SK-N-SH (cell line): ENCODE measurements around the gene CHRNG. TPM values are rescaled to one million over a fixed set of nuclear protein-coding genes. Genes with fewer than 3 reads are reported as not detected.

Experiments used
- CTCF ChIA-PET: fragments of 300-600, 350-600 bp; formaldehyde crosslinking; extraction: SDS; loops from one replicate; lab custom pipeline; 2021; lab: Yijun Ruan, JAX
- POLR2A ChIA-PET: fragments of 350-600 bp; sonication (Branson Sonifier 250); formaldehyde crosslinking; extraction: SDS; loops from one replicate; lab custom pipeline; 2020; ENCODE audit warnings: antibody characterized with exemption, inconsistent platforms; lab: Yijun Ruan, JAX
- DNase-seq: peaks from one replicate; pipeline ENCODE4 v3.0.0; 2012
- H2AFZ ChIP-seq: fragments of 200-600 bp; sonication (generic); 2 replicates; pipeline ENCODE4 v1.8.1; 2016; ENCODE audit warnings: antibody characterized with exemption, mild to moderate bottlenecking, low read depth
- H3F3A ChIP-seq: fragments of 200-600 bp; sonication (generic); replicated peaks from 2 replicates; pipeline ENCODE3; 2016; ENCODE audit warnings: antibody characterized with exemption, mild to moderate bottlenecking; ENCODE audit not compliant: insufficient read depth
- H3K27ac ChIP-seq, 2 experiments: fragments of 200-500 bp in 1 of 2; fragments of 200-600 bp in 1 of 2; sonication (Bioruptor generic) in 1 of 2; sonication (generic), shearing (Covaris generic) in 1 of 2; 2 replicates each; pipeline versions ENCODE4 v1.5.1 to v1.6.1; 2014 to 2016; ENCODE audit warnings: low read depth in 2 of 2, inconsistent platforms in 1 of 2, low read length in 1 of 2, mild to moderate bottlenecking in 1 of 2, mixed read lengths in 1 of 2
- H3K27me3 ChIP-seq: fragments of 200-600 bp; sonication (generic), shearing (Covaris generic); 2 replicates; pipeline ENCODE4 v1.6.1; 2016; ENCODE audit warnings: mixed run types; ENCODE audit not compliant: insufficient read depth
- H3K36me3 ChIP-seq, 2 experiments: fragments of 200-500 bp in 1 of 2; fragments of 200-600 bp in 1 of 2; sonication (Bioruptor generic) in 1 of 2; sonication (generic) in 1 of 2; replicated peaks in 1 of 2; 2 replicates each; pipeline versions ENCODE3 to v1.5.1; 2014 to 2016; ENCODE audit warnings: low read length in 1 of 2, mild to moderate bottlenecking in 1 of 2; ENCODE audit not compliant: insufficient read depth in 2 of 2, control insufficient read depth in 1 of 2
- H3K4me1 ChIP-seq, 2 experiments: fragments of 200-500 bp in 1 of 2; fragments of 200-600 bp in 1 of 2; sonication (Bioruptor generic) in 1 of 2; sonication (generic), shearing (Covaris generic) in 1 of 2; 2 replicates each; pipeline versions ENCODE4 v1.5.1 to v1.6.1; 2014 to 2016; ENCODE audit warnings: low read depth in 1 of 2, low read length in 1 of 2, mixed run types in 1 of 2; ENCODE audit not compliant: insufficient read depth in 2 of 2, control insufficient read depth in 1 of 2
- H3K4me2 ChIP-seq: fragments of 200-600 bp; sonication (generic), shearing (Covaris generic); 2 replicates; pipeline ENCODE4 v1.6.1; 2017; ENCODE audit warnings: mixed run types
- H3K4me3 ChIP-seq, 2 experiments: fragments of 200-500 bp in 1 of 2; fragments of 200-600 bp in 1 of 2; sonication (Bioruptor generic) in 1 of 2; sonication (generic), shearing (Covaris generic) in 1 of 2; 2 replicates each; pipeline versions ENCODE4 v1.5.1 to v1.8.1; 2014 to 2016; ENCODE audit warnings: low read depth in 2 of 2, inconsistent platforms in 1 of 2, low read length in 1 of 2, mild to moderate bottlenecking in 1 of 2, mixed read lengths in 1 of 2, moderate library complexity in 1 of 2
- H3K79me2 ChIP-seq: fragments of 200-600 bp; sonication (generic); 2 replicates; pipeline ENCODE4 v1.8.1; 2017; ENCODE audit warnings: mild to moderate bottlenecking; ENCODE audit not compliant: insufficient read depth
- H3K9ac ChIP-seq: fragments of 200-600 bp; sonication (generic); 2 replicates; pipeline ENCODE4 v1.6.1; 2017; ENCODE audit warnings: mixed run types
- H3K9me2 ChIP-seq: fragments of 200-600 bp; sonication (generic); 2 replicates; pipeline ENCODE4 v1.6.1; 2017; ENCODE audit warnings: mixed run types
- H3K9me3 ChIP-seq: fragments of 200-600 bp; sonication (generic); 2 replicates; pipeline ENCODE4 v1.6.1; 2017; ENCODE audit warnings: mixed run types, mild to moderate bottlenecking, moderate library complexity
- H4K20me1 ChIP-seq: fragments of 200-600 bp; sonication (generic); 2 replicates; pipeline ENCODE4 v1.6.1; 2017; ENCODE audit warnings: mild to moderate bottlenecking, mixed run types; ENCODE audit not compliant: insufficient read depth
- CTCF ChIP-seq: fragments of 200-600 bp; sonication (generic); IDR thresholded peaks from 2 replicates; pipeline ENCODE4 v1.6.1; 2017; ENCODE audit warnings: antibody characterized with exemption, mild to moderate bottlenecking, moderate library complexity
- FOSL2 ChIP-seq: IDR thresholded peaks from 2 replicates; pipeline ENCODE4 v1.4.0; 2012; ENCODE audit warnings: low read depth, mild to moderate bottlenecking, moderate library complexity, borderline replicate concordance
- GATA2 ChIP-seq: sonication (generic); formaldehyde crosslinking; IDR thresholded peaks from 2 replicates; pipeline ENCODE4 v1.5.0; 2020; ENCODE audit warnings: mild to moderate bottlenecking, missing genetic modification reagents
- JUND ChIP-seq: IDR thresholded peaks from 2 replicates; pipeline ENCODE4 v1.4.0; 2012
- MEF2A ChIP-seq: IDR thresholded peaks from 2 replicates; pipeline ENCODE4 v1.4.0; 2012; ENCODE audit warnings: low read depth, borderline replicate concordance
- MXI1 ChIP-seq: IDR thresholded peaks from 2 replicates; pipeline ENCODE4 v1.6.1; 2012; ENCODE audit warnings: mild to moderate bottlenecking, low read depth, low read length, improper control_type of control experiment
- NRF1 ChIP-seq: IDR thresholded peaks from 2 replicates; pipeline ENCODE4 v1.6.1; 2012; ENCODE audit warnings: low read depth, mild to moderate bottlenecking, low read length
- RAD21 ChIP-seq: IDR thresholded peaks from 2 replicates; pipeline ENCODE4 v1.6.1; 2012; ENCODE audit warnings: mild to moderate bottlenecking, low read length
- SIN3A ChIP-seq: IDR thresholded peaks from 2 replicates; pipeline ENCODE4 v1.6.1; 2012; ENCODE audit warnings: low read depth, mild to moderate bottlenecking, low read length, moderate library complexity, borderline replicate concordance
- TAF1 ChIP-seq: IDR thresholded peaks from 2 replicates; pipeline ENCODE4 v1.6.1; 2012; ENCODE audit warnings: low read depth, mild to moderate bottlenecking, low read length, moderate library complexity, borderline replicate concordance
- TEAD4 ChIP-seq: IDR thresholded peaks from 2 replicates; pipeline ENCODE4 v1.4.0; 2012; ENCODE audit warnings: mild to moderate bottlenecking, borderline replicate concordance; ENCODE audit not compliant: insufficient read depth
- USF1 ChIP-seq: IDR thresholded peaks from 2 replicates; pipeline ENCODE4 v1.4.0; 2012; ENCODE audit warnings: low read depth, borderline replicate concordance
- USF2 ChIP-seq: fragments of 150-350 bp; IDR thresholded peaks from 2 replicates; pipeline ENCODE4 v1.6.1; 2017; ENCODE audit warnings: antibody characterized with exemption, low read length, low read depth, borderline replicate concordance
- ZBTB33 ChIP-seq: IDR thresholded peaks from 2 replicates; pipeline ENCODE4 v1.4.0; 2012; ENCODE audit warnings: low read depth, borderline replicate concordance
- WGBS: methylation state at CpG from one replicate; pipeline ENCODE4 v1.1.6; 2017; ENCODE audit warnings: low lambda C conversion rate; 5-methylcytosine and 5-hydroxymethylcytosine counted together
- polyA plus RNA-seq, 3 experiments: library from polyadenylated mRNA; depleted of rRNA; stranded (reverse); fragments of >200 nt; gene quantifications; 2 replicates each; pipeline ENCODE4 v1.2.3, GENCODE V29; 2012
- TF ChIP-seq, protein P1 (sequence below): IDR thresholded peaks from 2 replicates; pipeline ENCODE4 v1.6.1; 2012; ENCODE audit warnings: mild to moderate bottlenecking, low read depth, low read length, moderate library complexity
- TF ChIP-seq, protein P2 (sequence below): IDR thresholded peaks from 2 replicates; pipeline ENCODE4; 2012

The CHRNG gene
- polyA plus RNA-seq, 1 of the 3 experiments (the other 2 are of a cell fraction): not detected

GRCh38 chr2:232526372-232526941 is 13.0 kb upstream of the CHRNG start:
- H3K4me2 ChIP-seq: no peak overlapping the region
- H3K36me3 ChIP-seq: no peaks in the 10 kb centered on the region
- H3K9ac ChIP-seq: no peak overlapping the region
- H3K27ac ChIP-seq: no peak overlapping the region
- no peak overlapping the region for H2AFZ ChIP-seq
- no peak for DNase-seq
- H3K9me3 ChIP-seq: no peaks in the 10 kb centered on the region
- WGBS: 82% methylated on average over 7 of the region's 13 CpGs
- H3K4me3 ChIP-seq: no peak overlapping the region
- H3K9me2 ChIP-seq: no peaks in the 10 kb centered on the region
- no peak for TF ChIP-seq USF1
- no peak for TF ChIP-seq TEAD4
- no peak for TF ChIP-seq JUND
- no peak for TF ChIP-seq USF2
- no peak for TF ChIP-seq SIN3A
- TF ChIP-seq FOSL2: no peak
- TF ChIP-seq MXI1: no peak
- TF ChIP-seq, protein P1, sequence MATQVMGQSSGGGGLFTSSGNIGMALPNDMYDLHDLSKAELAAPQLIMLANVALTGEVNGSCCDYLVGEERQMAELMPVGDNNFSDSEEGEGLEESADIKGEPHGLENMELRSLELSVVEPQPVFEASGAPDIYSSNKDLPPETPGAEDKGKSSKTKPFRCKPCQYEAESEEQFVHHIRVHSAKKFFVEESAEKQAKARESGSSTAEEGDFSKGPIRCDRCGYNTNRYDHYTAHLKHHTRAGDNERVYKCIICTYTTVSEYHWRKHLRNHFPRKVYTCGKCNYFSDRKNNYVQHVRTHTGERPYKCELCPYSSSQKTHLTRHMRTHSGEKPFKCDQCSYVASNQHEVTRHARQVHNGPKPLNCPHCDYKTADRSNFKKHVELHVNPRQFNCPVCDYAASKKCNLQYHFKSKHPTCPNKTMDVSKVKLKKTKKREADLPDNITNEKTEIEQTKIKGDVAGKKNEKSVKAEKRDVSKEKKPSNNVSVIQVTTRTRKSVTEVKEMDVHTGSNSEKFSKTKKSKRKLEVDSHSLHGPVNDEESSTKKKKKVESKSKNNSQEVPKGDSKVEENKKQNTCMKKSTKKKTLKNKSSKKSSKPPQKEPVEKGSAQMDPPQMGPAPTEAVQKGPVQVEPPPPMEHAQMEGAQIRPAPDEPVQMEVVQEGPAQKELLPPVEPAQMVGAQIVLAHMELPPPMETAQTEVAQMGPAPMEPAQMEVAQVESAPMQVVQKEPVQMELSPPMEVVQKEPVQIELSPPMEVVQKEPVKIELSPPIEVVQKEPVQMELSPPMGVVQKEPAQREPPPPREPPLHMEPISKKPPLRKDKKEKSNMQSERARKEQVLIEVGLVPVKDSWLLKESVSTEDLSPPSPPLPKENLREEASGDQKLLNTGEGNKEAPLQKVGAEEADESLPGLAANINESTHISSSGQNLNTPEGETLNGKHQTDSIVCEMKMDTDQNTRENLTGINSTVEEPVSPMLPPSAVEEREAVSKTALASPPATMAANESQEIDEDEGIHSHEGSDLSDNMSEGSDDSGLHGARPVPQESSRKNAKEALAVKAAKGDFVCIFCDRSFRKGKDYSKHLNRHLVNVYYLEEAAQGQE: no peak
- no peak for TF ChIP-seq RAD21
- TF ChIP-seq GATA2: no peak
- no peak for TF ChIP-seq NRF1
- TF ChIP-seq TAF1: no peak
- no peak for TF ChIP-seq ZBTB33
- TF ChIP-seq, protein P2, sequence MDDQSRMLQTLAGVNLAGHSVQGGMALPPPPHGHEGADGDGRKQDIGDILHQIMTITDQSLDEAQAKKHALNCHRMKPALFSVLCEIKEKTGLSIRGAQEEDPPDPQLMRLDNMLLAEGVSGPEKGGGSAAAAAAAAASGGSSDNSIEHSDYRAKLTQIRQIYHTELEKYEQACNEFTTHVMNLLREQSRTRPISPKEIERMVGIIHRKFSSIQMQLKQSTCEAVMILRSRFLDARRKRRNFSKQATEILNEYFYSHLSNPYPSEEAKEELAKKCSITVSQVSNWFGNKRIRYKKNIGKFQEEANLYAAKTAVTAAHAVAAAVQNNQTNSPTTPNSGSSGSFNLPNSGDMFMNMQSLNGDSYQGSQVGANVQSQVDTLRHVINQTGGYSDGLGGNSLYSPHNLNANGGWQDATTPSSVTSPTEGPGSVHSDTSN: no peak
- no peak for TF ChIP-seq CTCF
- TF ChIP-seq MEF2A: no peak
- peaks cover 24% of the 10 kb centered on the region for H3K27me3 ChIP-seq
- peaks cover 0 to 23% of the 10 kb centered on the region in 2 experiments; a peak in 1 of 4 replicates for H3K4me1 ChIP-seq
- ChIA-PET POLR2A (no interaction called here), CTCF (interaction anchor here (1.6 to 9.7 kb wide), 3 partner anchors 11 to 78 kb away, joined by 6 to 196 read pairs (median 7); no protein-coding TSS in a partner anchor)
- no peaks in the 10 kb centered on the region for H3F3A ChIP-seq
- no peaks in the 10 kb centered on the region for H3K79me2 ChIP-seq
- no peaks in the 10 kb centered on the region for H4K20me1 ChIP-seq
